HL-60/S4 treated with phorbol 12-myristate 13-acetate at 8.2 ng/mL for 4 days and 3 days (cell line): ENCODE measurements around the gene SH2D5.
"Not testable (repeated sequence)": the region's sequence is repeated elsewhere in the genome, so short reads cannot be mapped to it uniquely, and the experiment has no call there.

Experiments
- in situ Hi-C: fragments of 300-500 bp; cut with MboI; formaldehyde crosslinking; loops from 2 replicates; pipeline ENCODE4 v1.15.0; 2022; ENCODE audit warnings: low sequenced_read_pairs

SH2D5 gene

GRCh38 chr1:20696397-20697333 lies 35.8 kb downstream of the SH2D5 start:
- in situ Hi-C loops, result loop anchor here (25.0 kb wide), 1 partner anchor 491 kb away; the partner anchor contains the start of gene EIF4G3

DNA sequence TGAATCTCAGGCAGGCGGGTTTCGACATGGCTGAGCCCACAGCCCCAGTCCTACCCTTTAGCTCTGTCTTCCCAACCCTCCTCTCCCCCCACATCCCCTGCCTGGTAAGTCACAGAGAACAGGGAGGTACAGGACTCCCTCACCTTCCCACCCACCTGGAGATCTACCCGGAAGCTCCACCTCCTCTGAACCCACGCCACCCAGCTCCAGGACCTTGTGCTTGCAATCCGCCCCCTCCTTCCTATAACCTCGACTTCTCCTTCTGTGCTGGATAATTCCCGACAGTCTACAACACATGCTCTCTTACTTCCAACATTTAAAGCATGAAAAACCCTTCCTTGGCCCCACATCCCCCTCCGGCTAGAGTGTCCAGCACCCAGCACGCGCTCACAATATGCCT lies 37.0 kb downstream of the SH2D5 start:
- in situ Hi-C loops, result loop anchor here (25.0 kb wide), 1 partner anchor 492 kb away; the partner anchor contains the start of gene EIF4G3

DNA sequence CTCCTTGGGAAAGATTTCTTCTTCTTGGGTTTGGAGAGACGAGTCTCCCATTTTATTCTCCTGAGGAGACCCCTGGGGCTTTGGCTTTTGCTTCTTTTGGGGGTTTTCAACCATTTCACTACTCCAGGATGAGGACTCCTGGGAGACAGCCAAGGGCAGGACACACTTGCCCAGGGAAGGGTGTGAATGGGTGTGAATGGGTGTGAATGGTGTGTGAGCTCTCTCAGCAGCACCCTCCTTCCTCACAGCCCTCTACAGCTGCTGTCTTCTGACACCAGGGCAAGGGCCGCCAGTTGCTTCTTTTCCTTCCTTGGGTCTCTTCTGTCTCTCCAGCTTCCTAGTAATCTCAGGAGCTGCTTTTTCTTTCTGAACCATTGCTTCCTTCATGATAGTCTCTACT lies 38.9 kb downstream of the SH2D5 start:
- in situ Hi-C loops, result loop anchor here (25.0 kb wide), 1 partner anchor 494 kb away; the partner anchor contains the start of gene EIF4G3

DNA sequence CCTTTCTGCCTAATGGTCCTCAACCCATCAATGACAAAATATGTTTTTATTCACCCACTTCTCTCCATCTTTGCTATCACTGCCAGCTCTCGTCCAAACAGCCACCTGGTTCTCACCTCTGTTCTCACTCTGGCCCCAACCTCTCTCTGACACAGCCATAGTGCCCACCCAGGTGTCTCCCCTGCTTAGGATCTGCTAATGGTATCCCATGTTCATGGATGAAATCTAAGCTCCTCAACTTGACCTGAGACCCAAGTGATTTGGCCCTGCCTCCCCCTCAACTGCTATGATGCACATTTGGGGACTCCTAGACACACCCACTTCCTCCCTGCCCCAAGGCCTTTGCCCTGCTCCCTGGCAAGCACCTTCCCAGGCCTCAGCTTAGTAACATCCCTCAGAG lies 40.6 kb downstream of the SH2D5 start:
- in situ Hi-C loops, result loop anchor here (25.0 kb wide), 1 partner anchor 495 kb away; the partner anchor contains the start of gene EIF4G3

DNA sequence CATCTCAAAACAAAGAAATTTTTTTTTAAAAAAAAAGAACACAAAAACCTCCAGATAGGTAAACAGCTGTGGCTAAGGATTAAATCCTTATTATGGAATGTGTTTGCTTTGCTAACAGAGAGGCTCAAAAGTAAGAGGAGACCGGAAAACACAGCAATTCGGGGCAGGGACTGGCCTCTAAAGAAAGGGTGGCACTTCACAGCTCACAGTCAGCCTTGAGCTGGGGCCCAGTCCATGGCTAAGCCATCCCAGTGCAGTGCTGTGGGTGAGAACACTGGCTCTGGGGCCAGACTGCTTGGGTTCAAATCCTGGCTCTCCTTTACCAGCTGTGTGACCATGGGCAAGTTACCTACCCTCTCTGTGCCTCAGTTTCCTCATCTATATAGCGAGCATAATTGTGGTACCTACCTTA lies 42.9 kb downstream of the SH2D5 start:
- in situ Hi-C loops, result loop anchor here (25.0 kb wide), 1 partner anchor 498 kb away; the partner anchor contains the start of gene EIF4G3

GRCh38 chr1:20686883-20687725 lies 45.4 kb downstream of the SH2D5 start:
- in situ Hi-C loops, result loop anchor here (25.0 kb wide), 1 partner anchor 500 kb away; the partner anchor contains the start of gene EIF4G3

- in situ Hi-C loops, result loop anchor here (25.0 kb wide), 1 partner anchor 502 kb away; the partner anchor contains the start of gene EIF4G3
Measured at GRCh38 chr1:20685741-20686140, 46.8 kb downstream of the SH2D5 start.

DNA sequence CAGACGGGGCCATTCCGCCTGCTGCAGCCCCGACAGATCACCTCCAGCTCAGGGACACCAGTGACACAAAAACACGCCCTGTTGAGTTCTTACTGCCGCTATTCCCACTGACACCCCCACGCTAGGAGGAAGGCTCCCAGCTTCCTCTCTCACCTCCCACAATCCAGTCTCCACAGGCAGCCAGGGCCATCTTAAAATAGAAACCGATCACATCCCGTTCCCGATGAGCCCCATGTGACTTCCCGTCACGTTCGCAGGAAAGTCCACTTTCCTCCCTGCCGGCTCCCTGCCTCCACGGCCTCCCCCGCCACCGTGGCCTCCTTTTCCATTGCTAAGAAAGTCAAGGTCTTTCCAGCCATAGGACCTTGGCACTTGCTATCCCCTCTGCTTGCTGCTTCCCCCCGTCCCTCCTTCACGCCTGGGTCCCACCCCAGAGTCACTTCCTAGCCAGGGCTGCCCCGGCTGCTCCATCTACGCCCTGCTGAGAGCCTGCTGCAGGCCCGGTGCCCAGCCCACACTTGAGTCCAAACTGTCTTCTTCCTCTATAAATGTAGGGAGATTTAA lies 47.3 kb downstream of the SH2D5 start:
- in situ Hi-C loops, result loop anchor here (25.0 kb wide), 1 partner anchor 502 kb away; the partner anchor contains the start of gene EIF4G3

GRCh38 chr1:20684651-20685050 lies 47.9 kb downstream of the SH2D5 start:
- in situ Hi-C loops, result loop anchor here (25.0 kb wide), 1 partner anchor 503 kb away; the partner anchor contains the start of gene EIF4G3

DNA sequence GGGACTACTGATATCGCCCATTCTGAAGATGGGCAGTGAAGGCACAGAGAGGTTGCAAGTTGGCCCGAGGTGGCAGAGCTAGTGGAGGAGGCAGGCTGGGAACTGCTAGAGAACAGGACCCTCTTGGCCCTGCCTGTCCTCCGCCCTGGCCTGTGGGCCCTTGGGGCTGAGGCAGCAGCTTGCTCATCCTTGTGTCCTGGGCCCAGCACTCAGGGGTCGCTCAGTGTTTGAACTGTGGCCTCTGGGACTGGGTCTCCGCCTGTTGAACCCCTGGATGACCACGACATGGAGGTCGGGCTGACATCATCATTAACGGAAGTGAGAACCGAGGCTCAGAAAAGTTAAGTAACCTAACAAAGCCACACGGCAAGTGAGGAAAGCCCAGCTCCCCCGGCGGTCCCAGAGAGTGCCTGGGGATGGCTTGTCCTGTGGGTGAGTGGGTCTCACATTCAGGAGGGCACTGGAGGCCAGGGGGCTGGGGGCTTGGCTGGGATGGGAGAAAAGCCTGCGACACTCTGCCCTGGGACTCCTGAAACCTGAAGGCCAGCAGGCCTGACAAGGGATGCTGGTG lies 48.4 kb downstream of the SH2D5 start:
- in situ Hi-C loops, result loop anchor here (25.0 kb wide), 1 partner anchor 503 kb away; the partner anchor contains the start of gene EIF4G3

- in situ Hi-C loops, result loop anchor here (25.0 kb wide), 1 partner anchor 504 kb away; the partner anchor contains the start of gene EIF4G3
Measured at GRCh38 chr1:20683614-20684013, 48.9 kb downstream of the SH2D5 start.

DNA sequence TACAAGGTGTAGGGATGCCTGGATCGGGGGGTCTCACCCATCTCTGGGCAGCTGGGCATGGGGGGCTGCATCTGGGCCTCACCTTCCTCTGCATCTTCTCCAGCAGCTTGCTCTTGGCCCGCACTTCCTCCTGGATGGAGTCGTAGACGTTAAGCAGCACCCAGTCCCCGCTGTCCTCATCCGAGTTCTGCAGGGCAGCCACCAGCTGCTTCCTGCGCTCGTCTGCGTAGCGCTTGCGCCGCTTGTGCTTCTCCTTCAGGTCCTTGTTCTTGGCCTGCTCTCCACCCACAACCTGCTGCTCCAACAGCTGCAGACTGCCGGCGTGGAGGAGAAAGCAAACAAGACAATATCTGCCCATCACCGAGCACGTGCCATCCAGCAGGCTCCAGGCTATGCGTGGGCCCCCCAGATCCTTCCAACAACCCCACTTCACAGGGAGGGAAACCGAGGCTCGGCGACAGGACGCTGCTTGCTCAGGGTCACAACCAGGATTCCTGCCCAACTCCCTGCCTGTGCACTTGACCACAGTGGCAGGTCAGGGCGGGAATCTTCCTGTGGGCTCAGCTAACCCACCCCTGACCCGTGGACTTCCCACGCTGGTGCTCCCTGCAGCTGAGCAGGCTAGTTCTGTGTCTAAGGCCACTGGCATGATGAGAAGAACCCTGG lies 49.8 kb downstream of the SH2D5 start:
- in situ Hi-C loops, result loop anchor here (25.0 kb wide), 1 partner anchor 505 kb away; the partner anchor contains the start of gene EIF4G3

DNA sequence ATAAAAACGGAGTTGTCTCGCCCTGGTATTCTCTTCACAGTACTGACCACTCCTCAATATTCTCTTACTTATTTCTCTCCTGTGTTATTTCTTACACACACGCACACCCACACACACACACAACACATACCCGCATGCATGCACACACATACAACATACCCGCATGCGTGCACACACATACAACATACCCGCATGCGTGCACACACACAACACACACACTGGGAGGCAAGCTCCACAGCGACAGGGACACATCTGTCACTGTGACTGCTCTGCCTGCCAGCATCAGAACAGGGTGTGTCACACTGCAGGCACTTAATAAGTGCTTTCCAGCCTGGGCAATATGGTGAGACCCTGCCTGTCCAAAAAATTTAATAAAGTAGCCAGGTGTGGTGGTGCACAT lies 50.5 kb downstream of the SH2D5 start:
- in situ Hi-C loops, result loop anchor here (25.0 kb wide), 1 partner anchor 505 kb away; the partner anchor contains the start of gene EIF4G3

DNA sequence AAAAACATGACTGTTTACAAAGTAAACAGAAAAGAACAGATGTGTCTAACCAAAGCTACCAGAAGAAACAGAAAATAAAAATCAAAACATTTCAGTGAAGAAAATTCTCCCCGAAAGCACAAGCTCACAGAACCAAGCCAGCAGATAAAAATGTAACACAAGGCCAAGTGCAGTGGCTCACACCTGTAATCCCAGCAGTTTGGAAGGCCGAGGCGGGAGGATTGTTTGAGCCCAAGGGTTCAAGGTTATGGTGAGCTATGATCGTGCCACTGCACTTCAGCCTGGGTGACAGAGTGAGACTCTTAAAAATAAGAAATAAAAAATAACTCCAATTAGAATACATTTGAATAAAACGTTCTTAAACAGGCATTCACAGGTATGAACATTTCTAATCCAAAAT lies 52.2 kb downstream of the SH2D5 start:
- in situ Hi-C loops, result loop anchor here (25.0 kb wide), 1 partner anchor 507 kb away; the partner anchor contains the start of gene EIF4G3

- in situ Hi-C loops, result loop anchor here (25.0 kb wide), 1 partner anchor 509 kb away; the partner anchor contains the start of gene EIF4G3
Measured at GRCh38 chr1:20678599-20678998, 53.9 kb downstream of the SH2D5 start.

DNA sequence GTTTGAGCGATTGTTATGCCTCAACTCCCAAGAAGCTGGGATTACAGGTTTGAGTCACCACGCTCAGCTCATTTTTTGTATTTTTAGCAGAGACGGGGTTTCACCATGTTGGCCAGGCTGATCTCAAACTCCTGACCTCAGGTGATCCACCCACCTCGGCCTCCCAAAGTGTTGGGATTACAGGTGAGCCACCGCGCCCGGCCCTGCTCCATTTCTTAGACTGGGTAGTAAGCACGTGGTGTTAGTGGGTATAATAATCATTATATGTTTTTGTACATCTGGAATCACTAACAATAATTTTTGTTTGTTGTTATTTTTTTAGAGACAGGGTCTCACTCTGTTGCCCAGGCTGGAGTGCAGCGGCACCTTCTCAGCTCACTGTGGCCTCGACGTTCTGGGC lies 58.9 kb downstream of the SH2D5 start:
- in situ Hi-C loops, result not testable (repeated sequence)

DNA sequence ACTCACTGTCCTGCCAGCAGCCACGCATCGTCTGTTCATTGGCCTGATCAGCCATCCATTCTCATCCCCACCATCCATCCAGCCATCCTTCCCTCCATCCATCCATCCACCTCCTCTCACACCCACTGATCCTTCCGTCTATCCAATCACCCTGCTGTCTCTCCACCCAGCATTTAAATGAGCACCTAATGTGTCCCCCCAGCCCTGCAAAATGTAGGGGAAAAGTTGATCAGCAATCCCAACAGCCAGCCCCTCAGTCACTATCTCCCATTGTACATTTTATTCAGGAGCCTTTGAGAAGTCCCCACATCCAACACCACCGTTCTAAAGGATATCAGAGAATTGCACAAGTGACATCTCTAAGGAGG lies 60.3 kb downstream of the SH2D5 start:
- in situ Hi-C loops, result no loop called here

- in situ Hi-C loops, result no loop called here
Measured at GRCh38 chr1:20670936-20671335, 61.6 kb downstream of the SH2D5 start.
